ENCODE results near the gene CCDC102A.

CCDC102A gene

DNA sequence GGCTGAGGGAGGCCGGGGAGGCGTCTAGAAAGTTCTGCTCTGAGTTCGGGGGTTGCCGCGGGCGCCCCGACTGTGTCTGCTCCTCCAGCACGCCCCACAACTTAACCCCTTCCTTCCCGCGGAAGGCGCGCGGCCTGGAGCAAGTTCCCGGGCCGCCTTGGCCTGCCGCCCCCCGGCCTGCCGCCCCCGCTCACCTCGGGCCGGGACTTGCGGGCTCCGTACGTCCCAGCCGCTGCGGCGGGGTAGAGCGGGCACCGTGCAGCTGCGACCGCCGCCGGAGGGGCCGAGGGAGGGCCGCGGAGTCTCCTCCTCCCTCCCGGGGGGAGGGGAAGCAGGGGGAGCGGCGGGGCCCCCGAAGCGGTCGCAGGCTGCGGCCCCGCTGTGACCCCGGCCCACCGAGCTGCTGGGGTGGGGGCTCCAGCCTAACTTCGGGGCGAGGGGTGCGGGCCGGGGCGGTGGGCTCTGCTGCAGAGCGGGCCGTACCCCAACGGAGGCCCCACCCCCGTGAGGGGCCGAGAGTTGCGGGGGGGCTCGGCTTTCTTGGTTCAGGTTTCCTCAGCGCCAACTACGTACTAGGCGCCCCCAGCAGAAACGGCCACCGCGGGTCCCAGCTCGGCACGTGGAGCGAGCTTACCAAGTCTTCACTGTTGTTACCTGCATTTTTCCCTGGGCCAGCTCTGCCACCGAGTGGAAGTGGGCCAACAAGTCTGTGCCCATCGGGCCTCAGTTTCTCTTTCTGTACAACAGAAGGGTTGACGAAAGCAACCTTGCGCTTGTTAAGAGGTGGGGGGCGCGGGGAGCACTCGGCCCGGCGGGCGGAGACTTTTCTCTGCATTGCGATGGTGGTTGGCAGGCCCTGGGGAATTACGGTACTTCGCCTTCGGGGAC is at the start of gene CCDC102A:
CCDC102A (minus strand) TSS at position 266 of the 888 bp plus-strand sequence. CDS start 7,394 bp downstream, outside the sequence.
- no peak for DNase-seq (ENCODE audit: low read depth)
- H3K4me3 ChIP-seq (ENCODE audit: low read depth, low read length): peak within 1 kb of the TSS; percentile 68
- TF ChIP-seq CTCF (IDR thresholded peaks at IDR 0.05; ENCODE audit: low read depth, low read length, missing control alignments): no peak

DNA sequence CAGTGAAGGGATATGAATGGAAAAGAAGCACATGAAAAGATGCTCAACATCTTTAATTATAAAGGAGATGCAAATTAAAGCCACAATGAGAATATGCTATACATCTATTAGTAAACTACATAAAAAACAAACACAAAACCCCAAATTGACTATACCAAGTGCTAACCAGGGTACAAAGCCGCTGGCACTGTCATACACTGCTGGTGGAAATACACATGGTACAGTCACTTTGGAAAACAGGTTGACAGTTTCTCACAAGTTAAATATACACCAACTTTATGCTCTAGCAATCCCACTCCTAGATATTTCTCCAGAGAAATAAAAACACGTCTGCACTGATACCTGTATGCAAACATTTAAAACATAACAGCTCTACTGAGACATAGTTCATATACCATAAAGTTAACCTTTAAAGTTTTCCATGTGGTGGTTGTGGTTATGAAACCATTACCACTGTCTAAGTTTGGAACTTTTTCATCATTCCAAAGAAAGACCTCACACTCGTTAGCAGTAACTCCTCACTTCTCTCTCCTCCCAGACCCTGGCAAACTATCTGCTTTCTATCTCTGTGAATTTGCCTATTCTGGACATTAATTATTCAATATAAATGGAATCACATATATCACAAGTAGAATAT is 48.8 kb upstream of the CCDC102A start:
- TF ChIP-seq CTCF (IDR thresholded peaks at IDR 0.05; ENCODE audit: low read depth, low read length, missing control alignments): no peak
- no peak for DNase-seq (ENCODE audit: low read depth)
- H3K4me3 ChIP-seq (ENCODE audit: low read depth, low read length): no peak overlapping the region

- TF ChIP-seq CTCF (IDR thresholded peaks at IDR 0.05; ENCODE audit: low read depth, low read length, missing control alignments): no peak
- no peak overlapping the region for H3K4me3 ChIP-seq (ENCODE audit: low read depth, low read length)
- no peak for DNase-seq (ENCODE audit: low read depth)
Measured at GRCh38 chr16:57579361-57579665, 42.9 kb upstream of the CCDC102A start.

DNA sequence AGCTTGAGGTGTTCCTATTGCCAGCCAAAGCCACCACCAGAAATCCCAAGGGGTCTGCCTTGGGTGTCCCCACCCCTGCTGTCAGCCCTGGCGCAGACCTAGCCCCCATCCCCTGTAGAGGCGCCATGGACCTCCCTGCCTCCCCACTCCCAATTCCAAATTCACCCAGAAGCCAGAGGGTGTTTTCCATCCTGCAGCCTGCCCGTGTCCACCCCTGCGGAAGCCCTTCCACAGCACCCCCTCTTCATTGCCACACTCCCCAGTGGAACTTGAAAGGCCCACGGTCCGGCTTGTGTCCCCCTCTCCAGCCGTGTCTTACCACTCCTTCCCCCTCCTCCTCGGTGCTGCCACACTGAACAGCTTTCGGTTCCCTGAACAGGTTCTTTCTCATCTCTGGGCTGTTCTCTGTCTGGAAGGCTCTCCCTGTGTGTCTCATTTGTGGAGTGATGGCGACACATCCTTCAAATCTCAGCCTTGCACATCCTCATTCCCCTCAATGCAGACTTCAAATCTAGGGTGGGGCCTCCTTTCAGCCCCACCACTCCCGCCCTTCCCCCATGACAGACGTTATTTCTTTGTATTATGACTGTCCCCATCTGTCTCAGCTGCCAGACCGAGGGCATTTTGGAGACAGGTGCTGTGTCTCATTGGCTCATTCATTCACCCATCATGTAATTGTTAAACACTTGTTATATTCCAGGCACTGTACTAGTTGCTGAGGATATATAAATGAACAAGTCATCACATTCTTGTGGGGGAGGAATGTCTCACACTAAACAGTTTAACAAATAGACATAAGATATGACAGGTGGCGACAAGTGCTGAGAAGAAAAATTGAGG is 42.4 kb upstream of the CCDC102A start:
- H3K4me3 ChIP-seq (ENCODE audit: low read depth, low read length): no peak overlapping the region

GRCh38 chr16:57577691-57578224 is 41.4 kb upstream of the CCDC102A start:
- H3K4me3 ChIP-seq (ENCODE audit: low read depth, low read length): no peak overlapping the region
- DNase-seq (ENCODE audit: low read depth): no peak
- TF ChIP-seq CTCF (IDR thresholded peaks at IDR 0.05; ENCODE audit: low read depth, low read length, missing control alignments): no peak

More for the DNA sequence above, 42.4 kb upstream of the CCDC102A start:
- no peak for TF ChIP-seq CTCF (IDR thresholded peaks at IDR 0.05; ENCODE audit: low read depth, low read length, missing control alignments)
- DNase-seq (ENCODE audit: low read depth): no peak

GRCh38 chr16:57577214-57577613 is 40.8 kb upstream of the CCDC102A start:
- no peak overlapping the region for H3K4me3 ChIP-seq (ENCODE audit: low read depth, low read length)
- DNase-seq (ENCODE audit: low read depth): no peak
- no peak for TF ChIP-seq CTCF (IDR thresholded peaks at IDR 0.05; ENCODE audit: low read depth, low read length, missing control alignments)

All from GM12864 (cell line).